MCF 10A (cell line): Measurements from ENCODE around the gene FBXL15. TPM values are rescaled to one million over a fixed set of nuclear protein-coding genes. Genes with fewer than 3 reads are reported as not detected.

Experiments used
- BruUV-seq: library from RNA; stranded (reverse); fragments of 400-500 nt; replicated peaks from 2 replicates; lab custom pipeline; 2021; lab: Mats Ljungman, UMichigan
- CTCF ChIA-PET: fragments of 300-600 bp; sonication (Branson Sonifier 250); formaldehyde crosslinking; extraction: SDS; loops from one replicate; lab custom pipeline; 2021; ENCODE audit warnings: antibody characterized with exemption, inconsistent platforms; lab: Yijun Ruan, JAX
- POLR2A ChIA-PET: fragments of 300-600, 350-650 bp; sonication (Branson Sonifier 250); formaldehyde crosslinking; extraction: SDS; loops from one replicate; lab custom pipeline; 2020; ENCODE audit warnings: antibody characterized with exemption, inconsistent platforms; lab: Yijun Ruan, JAX
- DNase-seq: peaks from one replicate; pipeline ENCODE4 v3.0.0-alpha.2; 2018; ENCODE audit not compliant: unreplicated experiment
- H3K27ac Mint-ChIP-seq: one replicate; pipeline ENCODE4 v1.8.0; 2022; ENCODE audit warnings: mild to moderate bottlenecking, low read depth, mixed read lengths; ENCODE audit not compliant: unreplicated experiment
- H3K27me3 Mint-ChIP-seq: one replicate; pipeline ENCODE4 v1.8.0; 2022; ENCODE audit warnings: mixed read lengths; ENCODE audit not compliant: insufficient read depth, unreplicated experiment
- H3K36me3 Mint-ChIP-seq: one replicate; pipeline ENCODE4 v1.8.0; 2022; ENCODE audit warnings: mild to moderate bottlenecking, moderate library complexity, mixed read lengths; ENCODE audit not compliant: insufficient read depth, unreplicated experiment
- H3K4me1 Mint-ChIP-seq: one replicate; pipeline ENCODE4 v1.8.0; 2022; ENCODE audit warnings: mixed read lengths; ENCODE audit not compliant: insufficient read depth, unreplicated experiment
- H3K4me3 Mint-ChIP-seq: one replicate; pipeline ENCODE4 v1.8.0; 2022; ENCODE audit warnings: mild to moderate bottlenecking, moderate library complexity, mixed read lengths; ENCODE audit not compliant: unreplicated experiment
- H3K9me3 Mint-ChIP-seq: one replicate; pipeline ENCODE4 v1.8.0; 2022; ENCODE audit warnings: mixed read lengths; ENCODE audit not compliant: unreplicated experiment
- CTCF ChIP-seq: fragments of 200-600 bp; IDR thresholded peaks from one replicate; pipeline ENCODE4 v1.8.0; 2022; ENCODE audit warnings: antibody characterized with exemption, mild to moderate bottlenecking; ENCODE audit not compliant: unreplicated experiment
- intact Hi-C: fragments of 100-400 bp; cut with micrococcal nuclease; formaldehyde crosslinking; loops from 2 replicates; pipeline ENCODE4 v1.14.1; 2022
- total RNA-seq: library from RNA; stranded (reverse); gene quantifications from 2 replicates; pipeline ENCODE4 v1.2.3, GENCODE V29; 2022

The FBXL15 gene
- total RNA-seq, 1 experiment from 2014 or later, result 11.3 TPM

- no peaks in the 10 kb centered on the region for H3K4me1 Mint-ChIP-seq
- H3K4me3 Mint-ChIP-seq, result peak overlapping the region; percentile 55
- no peak for DNase-seq
- H3K27ac Mint-ChIP-seq, result no peak overlapping the region
- BruUV-seq, result no TSS peak
- ChIA-PET POLR2A (interaction anchor here (0.6 to 1.9 kb wide), 4 partner anchors 11 to 23 kb away, joined by 3 to 9 read pairs (median 6); partner anchors contain the start of genes CUEDC2, FBXL15 and NFKB2), CTCF (interaction anchor here (0.6 to 1.5 kb wide), 3 partner anchors 10 to 174 kb away, joined by 4 to 9 read pairs (median 6); no protein-coding TSS in a partner anchor)
- H3K27me3 Mint-ChIP-seq, result peaks cover 53% of the 10 kb centered on the region
- TF ChIP-seq CTCF, result no peak
- intact Hi-C loops, result no loop called here
- no peaks in the 10 kb centered on the region for H3K9me3 Mint-ChIP-seq
- H3K36me3 Mint-ChIP-seq, result no peaks in the 10 kb centered on the region
Measured at GRCh38 chr10:102409604-102410428, 10.8 kb upstream of the FBXL15 start.

GRCh38 chr10:102410429-102411073, 10.1 kb upstream of the FBXL15 start:
- Mint-ChIP-seq H3K36me3 (no peaks in the 10 kb centered on the region), H3K4me3 (no peak overlapping the region)
- intact Hi-C loops, result no loop called here

GRCh38 chr10:102411341-102412255, 9.0 kb upstream of the FBXL15 start:
- peaks cover 64% of the 10 kb centered on the region for H3K27me3 Mint-ChIP-seq
- no peaks in the 10 kb centered on the region for H3K36me3 Mint-ChIP-seq
- no peaks in the 10 kb centered on the region for H3K4me1 Mint-ChIP-seq
- no TSS peak for BruUV-seq
- TF ChIP-seq CTCF, result no peak
- POLR2A ChIA-PET, result interaction anchor here (0.5 to 1.9 kb wide), 3 partner anchors 10 to 294 kb away, joined by 3 to 5 read pairs (median 3); no protein-coding TSS in a partner anchor
- CTCF ChIA-PET, result interaction anchor here (0.6 to 3.1 kb wide), 6 partner anchors 8 to 245 kb away, joined by 3 to 14 read pairs (median 5); no protein-coding TSS in a partner anchor
- no peaks in the 10 kb centered on the region for H3K9me3 Mint-ChIP-seq
- intact Hi-C loops, result no loop called here
- H3K4me3 Mint-ChIP-seq, result no peak overlapping the region
- no peak overlapping the region for H3K27ac Mint-ChIP-seq
- no peak for DNase-seq

More at GRCh38 chr10:102410429-102411073, 10.1 kb upstream of the FBXL15 start:
- no peaks in the 10 kb centered on the region for H3K4me1 Mint-ChIP-seq
- H3K9me3 Mint-ChIP-seq, result no peaks in the 10 kb centered on the region
- DNase-seq, result no peak
- H3K27me3 Mint-ChIP-seq, result peaks cover 54% of the 10 kb centered on the region
- BruUV-seq, result no TSS peak
- CTCF ChIA-PET, result interaction anchor here (0.6 to 1.5 kb wide), 4 partner anchors 8 to 175 kb away, joined by 4 to 9 read pairs (median 6); no protein-coding TSS in a partner anchor
- TF ChIP-seq CTCF, result no peak
- POLR2A ChIA-PET, result interaction anchor here (1.4 to 1.9 kb wide), 2 partner anchors 10 to 15 kb away, joined by 7 to 9 read pairs; partner anchors contain the start of genes FBXL15 and NFKB2
- no peak overlapping the region for H3K27ac Mint-ChIP-seq
